Peyer's patch (tissue), 4 donors: Measurements from ENCODE around the gene IGF1.

ENCODE experiments used
- CTCF ChIP-seq, 6 experiments: fragments of 450-650 bp in 4 of 6; fragments of 200-600 bp in 2 of 6; sonication (generic) in 1 of 6; IDR thresholded peaks; one replicate each; pipeline ENCODE4 v1.5.1; 2017 to 2019; ENCODE audit warnings: antibody characterized with exemption in 6 of 6, mild to moderate bottlenecking in 3 of 6, moderate library complexity in 1 of 6
- POLR2A ChIP-seq, 2 donors: fragments of 450-650 bp; IDR thresholded peaks; one replicate each; pipeline ENCODE4 v1.5.1; 2017; ENCODE audit warnings: antibody characterized with exemption in 2 of 2, mild to moderate bottlenecking in 2 of 2, moderate library complexity in 2 of 2

GRCh38 chr12:102433304-102433703, 47.1 kb downstream of the IGF1 start:
- no peak for TF ChIP-seq POLR2A (IDR thresholded peaks at IDR 0.05)
- no peak for TF ChIP-seq CTCF (IDR thresholded peaks at IDR 0.05)
